Fibroblast of lung (primary cell): ENCODE results near the gene PSMD8.

Experiments used
- EZH2 ChIP-seq: IDR thresholded peaks from 2 replicates; pipeline ENCODE4 v1.5.1; 2012; ENCODE audit warnings: low read length, control low read depth, mild to moderate bottlenecking; ENCODE audit errors: missing control alignments
- TF ChIP-seq, protein P1 (sequence below), 2 donors: IDR thresholded peaks in 1 of 2; conservative IDR thresholded peaks in 1 of 2; 1 replicate in 1 of 2; 2 replicates in 1 of 2; pipeline ENCODE4 v1.5.1; 2011 to 2012; ENCODE audit warnings: low read length in 2 of 2, control low read depth in 1 of 2, inconsistent platforms in 1 of 2, low read depth in 1 of 2, mild to moderate bottlenecking in 1 of 2

DNA sequence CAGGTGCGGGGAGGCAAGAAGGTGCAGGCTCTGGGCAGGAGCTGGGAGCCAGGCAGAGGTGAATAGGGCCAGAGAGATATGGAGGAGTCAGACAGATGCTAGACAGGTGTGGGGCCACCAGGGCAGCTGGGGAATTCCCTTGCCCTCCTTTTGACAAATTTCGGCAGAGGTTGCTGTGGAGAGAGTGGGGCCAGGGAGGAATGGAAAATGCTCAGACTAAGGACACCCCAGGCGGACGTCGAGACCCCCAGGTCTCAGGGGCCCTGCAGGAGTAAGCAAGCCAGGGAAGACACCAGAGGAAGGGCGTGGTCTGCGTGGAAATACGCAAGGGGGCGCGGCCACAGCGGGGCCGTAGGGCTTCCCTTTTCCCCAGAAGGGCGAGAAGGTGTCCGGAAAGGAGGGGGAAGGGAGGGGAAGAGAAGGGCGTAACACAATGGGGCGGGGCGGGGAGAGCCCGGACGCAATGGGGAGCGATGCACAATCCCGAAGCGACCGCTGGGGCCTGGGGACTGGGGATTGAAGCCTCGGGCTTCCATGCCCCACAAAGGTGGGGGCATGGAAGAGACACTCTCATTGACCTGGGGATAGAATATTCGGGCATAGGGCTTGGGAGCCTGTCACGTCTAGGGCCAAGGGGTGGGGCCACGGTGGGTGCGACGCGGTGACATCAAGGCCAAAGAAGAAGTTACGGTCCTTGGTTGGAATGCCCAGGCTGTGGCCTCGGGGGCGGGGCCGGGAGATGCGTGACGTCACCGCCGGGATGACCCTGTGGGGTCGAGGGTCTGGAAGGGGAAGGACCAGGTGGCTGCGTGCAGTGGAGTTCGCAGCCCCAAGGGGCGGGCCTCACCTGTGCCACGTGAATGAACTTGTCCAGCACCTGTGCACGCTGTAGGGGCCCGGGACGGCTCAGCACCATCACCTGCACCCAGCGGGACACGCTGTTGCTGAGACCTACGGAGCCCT, 43.5 kb downstream of the PSMD8 start:
- TF ChIP-seq, protein P1, sequence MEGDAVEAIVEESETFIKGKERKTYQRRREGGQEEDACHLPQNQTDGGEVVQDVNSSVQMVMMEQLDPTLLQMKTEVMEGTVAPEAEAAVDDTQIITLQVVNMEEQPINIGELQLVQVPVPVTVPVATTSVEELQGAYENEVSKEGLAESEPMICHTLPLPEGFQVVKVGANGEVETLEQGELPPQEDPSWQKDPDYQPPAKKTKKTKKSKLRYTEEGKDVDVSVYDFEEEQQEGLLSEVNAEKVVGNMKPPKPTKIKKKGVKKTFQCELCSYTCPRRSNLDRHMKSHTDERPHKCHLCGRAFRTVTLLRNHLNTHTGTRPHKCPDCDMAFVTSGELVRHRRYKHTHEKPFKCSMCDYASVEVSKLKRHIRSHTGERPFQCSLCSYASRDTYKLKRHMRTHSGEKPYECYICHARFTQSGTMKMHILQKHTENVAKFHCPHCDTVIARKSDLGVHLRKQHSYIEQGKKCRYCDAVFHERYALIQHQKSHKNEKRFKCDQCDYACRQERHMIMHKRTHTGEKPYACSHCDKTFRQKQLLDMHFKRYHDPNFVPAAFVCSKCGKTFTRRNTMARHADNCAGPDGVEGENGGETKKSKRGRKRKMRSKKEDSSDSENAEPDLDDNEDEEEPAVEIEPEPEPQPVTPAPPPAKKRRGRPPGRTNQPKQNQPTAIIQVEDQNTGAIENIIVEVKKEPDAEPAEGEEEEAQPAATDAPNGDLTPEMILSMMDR (conservative IDR thresholded peaks at IDR 0.05 in 1 of 2, IDR thresholded peaks at IDR 0.05 in 1 of 2; ENCODE audit: low read depth in 1 of 2, low read length in 2 of 2), result no peak
- no peak for TF ChIP-seq EZH2
